ENCODE data around the gene KDM8.
"Not testable (repeated sequence)": the region's sequence is repeated elsewhere in the genome, so short reads cannot be mapped to it uniquely, and the experiment has no call there.

Gene KDM8

GRCh38 chr16:27191352-27191924 is 11.9 kb upstream of the KDM8 start:
- DNase-seq (ENCODE audit: low read depth) = no peak

DNA sequence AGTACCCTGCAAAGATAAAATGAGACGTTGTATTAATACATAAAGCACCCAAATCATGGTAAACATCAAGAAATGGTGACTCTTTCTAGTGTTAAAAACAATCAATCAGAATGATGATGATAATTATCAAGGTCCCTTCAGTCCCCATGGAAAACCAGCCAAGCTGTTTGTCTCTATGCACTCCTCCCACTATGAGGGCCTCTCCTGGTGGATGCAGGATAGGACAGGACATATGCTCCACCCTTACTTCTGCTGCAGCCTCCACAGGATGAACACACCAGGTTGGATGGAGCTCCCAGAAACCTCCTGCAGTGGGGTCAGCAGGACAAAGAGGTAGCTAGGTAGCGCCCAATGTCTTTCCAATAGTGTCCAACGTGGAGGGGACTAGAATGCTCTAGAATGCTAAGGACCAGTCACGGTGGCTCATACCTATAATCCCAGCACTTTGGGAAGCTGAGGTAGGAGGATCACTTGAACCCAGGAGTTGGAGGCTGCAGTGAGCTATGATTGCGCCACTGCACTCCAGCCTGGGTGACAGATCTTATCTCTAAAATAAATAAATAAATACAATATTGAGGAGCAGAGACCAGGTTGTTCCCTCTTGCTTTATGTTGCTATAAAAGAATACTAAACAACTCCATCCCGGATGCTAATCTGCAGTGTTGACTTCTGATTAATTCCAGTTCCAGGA is 9.9 kb upstream of the KDM8 start:
- DNase-seq (ENCODE audit: low read depth) = no peak

DNA sequence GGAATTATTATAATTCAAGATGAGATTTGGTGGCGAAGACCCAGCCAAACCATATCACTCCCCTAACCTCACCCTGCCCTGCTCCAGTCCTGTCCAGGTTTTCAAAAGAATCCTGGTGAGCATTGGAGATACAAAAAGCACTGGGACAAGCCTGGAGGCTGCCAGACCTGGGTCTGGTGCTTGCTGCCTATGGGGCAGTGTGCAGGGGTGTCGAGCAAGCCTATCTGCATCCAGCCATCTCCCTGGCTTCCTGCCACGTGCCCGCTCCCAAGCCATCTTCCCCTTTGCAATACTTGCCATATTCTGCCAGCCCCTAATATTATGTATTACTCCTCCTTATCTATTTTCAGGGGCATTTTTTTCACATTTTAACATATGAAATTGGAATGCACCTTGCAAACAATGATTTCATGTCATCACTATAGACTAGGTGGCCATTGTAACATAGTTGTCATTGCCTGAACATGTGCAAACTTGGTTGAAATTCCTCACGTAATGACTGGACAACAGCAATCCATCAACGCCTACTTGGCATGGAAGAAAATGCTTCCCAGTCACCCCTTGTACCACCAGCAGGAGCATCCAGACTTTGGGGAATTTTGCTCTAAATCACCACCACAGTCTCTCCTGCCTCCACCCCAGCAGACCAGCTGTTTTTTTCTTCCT is 8.1 kb upstream of the KDM8 start:
- DNase-seq (ENCODE audit: low read depth) = no peak

GRCh38 chr16:27195941-27196595 is 7.3 kb upstream of the KDM8 start:
- no peak for DNase-seq (ENCODE audit: low read depth)

DNA sequence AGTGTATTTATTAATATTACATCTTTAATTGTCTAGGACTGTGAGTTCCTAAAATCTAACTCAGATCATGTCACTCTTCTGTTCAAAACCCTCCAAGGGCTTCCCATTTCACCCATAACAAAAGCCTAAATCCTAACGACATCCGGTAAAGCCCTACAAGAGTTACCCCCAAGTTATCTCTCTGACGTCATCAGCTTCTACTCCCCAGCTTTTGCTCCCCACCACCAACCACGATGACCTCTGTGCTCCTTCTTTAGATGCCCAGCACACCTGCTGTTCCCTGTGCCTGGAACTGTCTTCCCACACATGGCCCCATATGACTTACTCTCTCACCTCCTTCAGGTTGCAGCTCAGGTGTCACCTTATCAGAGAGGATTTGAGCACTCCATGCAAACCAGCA is 6.3 kb upstream of the KDM8 start:
- no peak for DNase-seq (ENCODE audit: low read depth)

- no peak for DNase-seq (ENCODE audit: low read depth)
Measured at GRCh38 chr16:27198451-27199234, 4.7 kb upstream of the KDM8 start.

DNA sequence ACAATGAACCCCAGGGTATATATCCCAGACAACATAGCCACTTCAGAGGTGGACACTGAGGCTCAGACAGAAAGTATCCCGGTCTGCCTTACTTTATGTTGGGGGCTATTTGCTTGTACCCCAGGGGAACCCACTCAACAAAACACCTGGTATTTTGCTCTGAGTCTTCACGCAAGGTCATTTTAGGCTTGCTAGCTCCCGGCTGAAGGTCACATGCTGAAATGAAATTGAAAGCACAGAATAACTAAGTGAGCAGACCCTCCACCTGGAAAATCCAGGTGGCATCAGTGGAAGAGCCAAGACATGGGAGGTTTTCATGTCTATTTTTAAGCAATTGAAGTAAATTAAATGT is 4.1 kb upstream of the KDM8 start:
- DNase-seq (ENCODE audit: low read depth) = no peak

GRCh38 chr16:27199736-27200135 is 3.6 kb upstream of the KDM8 start:
- DNase-seq (ENCODE audit: low read depth) = no peak

- DNase-seq (ENCODE audit: low read depth) = not testable (repeated sequence)
Measured at GRCh38 chr16:27200914-27201313, 2.4 kb upstream of the KDM8 start.

- DNase-seq (ENCODE audit: low read depth) = peak; percentile 84
Measured at GRCh38 chr16:27202923-27203506, 311 bp upstream of the KDM8 start.

GRCh38 chr16:27204312-27204915 is 1.1 kb downstream of the KDM8 start:
- DNase-seq (ENCODE audit: low read depth) = no peak

GRCh38 chr16:27205423-27206065 is 2.2 kb downstream of the KDM8 start:
- DNase-seq (ENCODE audit: low read depth) = no peak

DNA sequence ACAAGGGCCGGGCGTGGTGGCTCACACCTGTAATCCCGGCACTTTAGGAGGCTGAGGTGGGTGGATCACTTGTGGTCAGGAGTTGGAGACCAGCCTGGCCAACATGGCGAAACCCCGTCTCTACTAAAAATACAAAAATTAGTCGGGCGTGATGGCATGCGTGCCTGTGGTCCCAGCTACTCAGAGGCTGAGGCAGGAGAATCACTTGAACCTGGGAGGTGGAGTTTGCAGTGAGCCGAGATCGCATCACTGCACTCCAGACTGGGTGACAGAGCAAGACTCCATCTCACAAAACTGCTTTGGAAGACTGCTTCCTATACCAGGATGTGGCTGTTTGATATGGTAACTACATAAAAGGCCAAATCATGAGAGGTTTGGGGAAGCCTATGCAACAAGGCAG is 3.8 kb downstream of the KDM8 start:
- DNase-seq (ENCODE audit: low read depth) = not testable (repeated sequence)

GRCh38 chr16:27208081-27208680 is 4.9 kb downstream of the KDM8 start:
- DNase-seq (ENCODE audit: low read depth) = no peak

DNA sequence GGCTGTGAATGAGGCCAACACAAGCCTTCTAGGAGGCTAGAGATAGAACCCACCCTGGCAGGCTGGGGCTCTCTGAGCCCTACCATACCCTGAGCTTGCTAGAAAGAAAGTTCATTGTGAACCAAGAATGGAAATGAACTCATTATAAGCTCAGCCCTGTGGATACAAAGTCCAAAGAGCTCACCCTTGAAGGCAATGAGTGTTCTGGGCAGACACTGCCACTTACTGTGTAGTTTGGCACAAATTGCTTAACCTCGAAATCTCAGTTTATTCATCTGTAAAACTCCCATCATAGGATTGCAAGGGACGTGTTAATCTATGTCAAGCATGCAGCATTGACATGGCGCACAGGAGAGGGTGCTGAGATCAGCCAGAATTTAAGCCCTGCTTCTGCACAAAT is 5.5 kb downstream of the KDM8 start:
- DNase-seq (ENCODE audit: low read depth) = no peak

DNA sequence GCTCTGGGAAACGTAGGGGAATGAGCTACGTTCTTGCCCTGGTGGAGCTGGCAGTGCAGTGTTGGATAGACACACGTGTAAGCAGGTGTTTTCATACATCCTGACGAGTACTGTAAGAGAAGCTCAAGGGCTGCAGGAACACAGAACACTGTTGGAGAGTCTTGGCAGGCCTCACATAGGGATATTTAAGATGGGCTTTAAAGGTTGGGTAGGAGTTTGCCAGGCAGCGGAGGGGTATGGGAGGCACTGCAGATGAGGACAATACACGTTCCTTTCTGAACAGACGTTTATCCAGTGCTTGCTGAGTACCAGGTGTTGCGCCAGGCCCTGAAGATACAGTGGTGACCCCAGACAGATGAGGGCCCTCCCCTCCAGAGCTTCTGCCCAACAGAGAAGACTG is 6.3 kb downstream of the KDM8 start:
- no peak for DNase-seq (ENCODE audit: low read depth)

DNA sequence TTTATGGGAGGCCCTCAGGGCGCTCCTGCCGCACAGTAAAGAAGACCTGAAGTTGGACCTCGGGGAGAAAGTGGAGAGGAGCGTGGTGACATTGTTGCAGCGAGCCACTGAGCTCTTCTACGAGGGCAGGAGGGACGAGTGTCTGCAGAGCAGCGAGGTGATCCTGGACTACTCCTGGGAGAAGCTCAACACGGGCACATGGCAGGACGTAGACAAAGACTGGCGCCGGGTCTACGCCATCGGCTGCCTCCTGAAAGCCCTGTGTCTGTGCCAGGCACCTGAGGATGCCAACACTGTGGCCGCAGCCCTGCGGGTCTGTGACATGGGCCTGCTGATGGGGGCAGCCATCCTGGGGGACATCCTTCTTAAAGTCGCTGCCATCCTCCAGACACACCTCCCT is 6.8 kb downstream of the KDM8 start:
- no peak for DNase-seq (ENCODE audit: low read depth)

GRCh38 chr16:27211026-27211425 is 7.7 kb downstream of the KDM8 start:
- DNase-seq (ENCODE audit: low read depth) = no peak

DNA sequence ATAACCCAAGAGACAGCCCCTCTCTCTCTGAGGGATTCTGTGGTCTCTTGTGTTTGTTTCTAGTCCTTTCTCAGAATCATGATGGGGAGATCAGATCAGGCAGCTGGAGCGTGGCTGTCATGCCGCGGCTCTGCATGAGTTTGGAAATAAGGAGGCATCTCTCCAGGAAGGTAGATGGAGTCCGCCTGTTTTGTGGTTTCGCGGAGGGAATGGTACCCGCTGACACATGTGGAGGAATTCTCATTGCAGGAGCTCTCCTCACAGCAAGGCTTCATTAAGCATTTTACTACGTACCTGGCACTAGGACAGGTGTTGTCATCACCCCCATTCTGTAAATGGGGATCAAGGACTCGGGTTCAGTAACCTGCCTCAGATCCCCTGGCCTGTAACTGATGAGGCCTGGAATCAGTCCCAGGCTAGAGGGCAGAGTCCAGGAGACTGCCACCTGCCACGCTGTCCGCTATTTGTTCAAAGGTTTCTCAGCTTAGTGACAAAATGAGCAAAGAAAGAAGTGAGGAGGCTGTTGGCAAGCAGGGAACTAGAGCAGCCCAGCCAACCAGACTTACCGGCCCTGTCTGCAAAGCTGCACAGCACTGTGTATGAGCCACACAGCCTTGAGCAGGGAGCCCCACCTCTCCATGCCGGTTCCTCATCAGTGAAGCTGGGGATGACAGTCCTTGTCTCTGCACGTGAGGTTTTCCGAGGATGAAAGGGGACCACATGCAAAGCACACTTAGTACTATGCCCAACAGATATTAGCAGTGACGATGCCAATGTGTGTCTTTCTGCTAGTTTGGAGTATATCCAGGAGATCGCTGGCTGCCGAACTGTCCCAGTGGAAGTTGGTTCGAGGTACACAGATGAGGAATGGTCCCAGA is 11.0 kb downstream of the KDM8 start:
- DNase-seq (ENCODE audit: low read depth) = no peak

GRCh38 chr16:27215660-27216059 is 12.3 kb downstream of the KDM8 start:
- no peak for DNase-seq (ENCODE audit: low read depth)

All from stimulated activated CD8-positive, alpha-beta memory T cell treated with anti-CD3 and anti-CD28 coated beads, Interleukin-12 subunit alpha, Interleukin-12 subunit beta, amount 100 ng/mL, for 1 hour (primary cell).